ENCODE data around the gene CCDC9B.

CCDC9B gene

DNA sequence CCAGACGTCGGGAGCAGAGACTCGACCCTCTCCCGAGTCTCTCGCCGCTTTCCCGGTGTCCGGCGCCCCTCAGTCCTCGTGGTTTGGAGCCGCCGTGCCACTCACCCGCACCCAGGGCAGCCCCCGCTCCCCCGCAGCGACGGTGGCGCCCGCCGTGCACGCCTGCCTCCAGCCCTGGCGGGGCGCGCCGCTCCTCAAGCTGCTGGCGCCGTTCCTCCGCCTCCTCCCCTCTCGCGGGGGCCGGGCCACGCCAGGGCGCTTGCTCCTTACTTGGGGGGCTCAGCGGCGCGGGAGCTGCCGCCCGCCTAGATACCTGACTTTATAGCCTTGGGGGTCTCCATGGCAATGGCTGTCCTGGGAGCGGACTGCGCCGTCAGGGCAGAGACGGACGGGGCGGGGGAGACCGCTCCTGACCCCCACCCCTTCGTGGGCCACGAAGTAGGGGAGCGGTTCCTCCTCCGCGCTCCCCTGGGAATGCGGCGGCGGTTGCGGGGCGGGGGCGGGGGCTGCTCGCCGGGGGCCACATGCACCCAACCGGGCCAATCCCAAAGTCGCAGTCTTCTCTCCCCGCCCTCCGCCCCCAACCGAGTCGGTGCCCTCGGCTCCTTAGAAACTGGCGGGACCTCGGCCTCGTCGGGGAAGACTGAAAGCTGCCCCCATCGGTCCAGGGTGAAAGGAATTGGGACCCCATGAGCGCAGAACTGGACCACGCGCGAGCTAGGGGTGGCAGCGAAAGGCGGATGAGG lies 57.7 kb downstream of the CCDC9B start, which contains the start of gene ANKRD63:
Gene ANKRD63, minus strand, starts transcription at position 196 of the 746 bp plus-strand sequence. CDS start 478 bp downstream, outside the sequence.
- no peak for DNase-seq (ENCODE audit: low read depth)
- H3K4me3 ChIP-seq (ENCODE audit: control insufficient read depth, low read depth, low read length) = peak within 1 kb of the TSS; percentile 13
- TF ChIP-seq, protein P1, sequence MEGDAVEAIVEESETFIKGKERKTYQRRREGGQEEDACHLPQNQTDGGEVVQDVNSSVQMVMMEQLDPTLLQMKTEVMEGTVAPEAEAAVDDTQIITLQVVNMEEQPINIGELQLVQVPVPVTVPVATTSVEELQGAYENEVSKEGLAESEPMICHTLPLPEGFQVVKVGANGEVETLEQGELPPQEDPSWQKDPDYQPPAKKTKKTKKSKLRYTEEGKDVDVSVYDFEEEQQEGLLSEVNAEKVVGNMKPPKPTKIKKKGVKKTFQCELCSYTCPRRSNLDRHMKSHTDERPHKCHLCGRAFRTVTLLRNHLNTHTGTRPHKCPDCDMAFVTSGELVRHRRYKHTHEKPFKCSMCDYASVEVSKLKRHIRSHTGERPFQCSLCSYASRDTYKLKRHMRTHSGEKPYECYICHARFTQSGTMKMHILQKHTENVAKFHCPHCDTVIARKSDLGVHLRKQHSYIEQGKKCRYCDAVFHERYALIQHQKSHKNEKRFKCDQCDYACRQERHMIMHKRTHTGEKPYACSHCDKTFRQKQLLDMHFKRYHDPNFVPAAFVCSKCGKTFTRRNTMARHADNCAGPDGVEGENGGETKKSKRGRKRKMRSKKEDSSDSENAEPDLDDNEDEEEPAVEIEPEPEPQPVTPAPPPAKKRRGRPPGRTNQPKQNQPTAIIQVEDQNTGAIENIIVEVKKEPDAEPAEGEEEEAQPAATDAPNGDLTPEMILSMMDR (IDR thresholded peaks at IDR 0.05; ENCODE audit: control insufficient read depth, insufficient read depth, low read depth, low read length, missing control alignments) = no peak

DNA sequence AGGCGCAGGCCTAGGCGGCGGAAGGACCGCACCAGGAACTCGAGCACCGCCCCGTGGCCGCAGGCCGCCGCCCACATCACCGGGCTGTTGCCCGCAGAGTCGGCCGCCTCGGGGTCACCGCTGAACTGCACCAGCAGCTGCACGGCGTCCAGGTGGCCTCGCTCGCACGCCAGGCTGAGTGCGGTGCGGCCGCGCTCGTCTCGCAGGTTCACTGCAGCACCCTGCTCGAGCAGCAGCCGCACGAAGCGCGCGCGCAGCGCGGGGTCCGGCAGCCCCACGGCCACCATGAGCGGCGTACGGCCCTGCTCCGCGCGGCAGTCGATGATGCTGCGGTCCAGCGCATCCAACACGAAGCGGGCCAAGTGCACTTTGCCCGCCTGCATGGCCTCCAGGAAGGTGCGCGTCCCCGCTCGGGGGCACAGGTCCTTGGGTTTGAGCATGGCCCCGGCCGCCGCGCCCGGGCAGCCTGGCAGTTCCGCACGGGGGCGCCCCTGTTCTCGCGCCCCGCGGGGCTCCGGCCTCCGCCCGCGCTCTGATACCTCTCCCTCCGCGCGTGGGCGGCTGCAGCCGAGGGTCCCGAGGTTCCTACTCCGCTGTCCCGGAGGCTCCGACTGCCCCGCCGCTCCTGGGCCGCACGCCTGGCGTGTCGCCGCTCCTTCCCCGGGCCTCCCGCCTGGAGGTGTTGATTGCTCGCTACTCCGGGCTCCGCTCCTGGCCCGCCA lies 58.4 kb downstream of the CCDC9B start:
- peak overlapping the region; percentile 13 for H3K4me3 ChIP-seq (ENCODE audit: control insufficient read depth, low read depth, low read length)
- no peak for DNase-seq (ENCODE audit: low read depth)
- TF ChIP-seq, protein P1 (IDR thresholded peaks at IDR 0.05; ENCODE audit: control insufficient read depth, insufficient read depth, low read depth, low read length, missing control alignments) = no peak

DNA sequence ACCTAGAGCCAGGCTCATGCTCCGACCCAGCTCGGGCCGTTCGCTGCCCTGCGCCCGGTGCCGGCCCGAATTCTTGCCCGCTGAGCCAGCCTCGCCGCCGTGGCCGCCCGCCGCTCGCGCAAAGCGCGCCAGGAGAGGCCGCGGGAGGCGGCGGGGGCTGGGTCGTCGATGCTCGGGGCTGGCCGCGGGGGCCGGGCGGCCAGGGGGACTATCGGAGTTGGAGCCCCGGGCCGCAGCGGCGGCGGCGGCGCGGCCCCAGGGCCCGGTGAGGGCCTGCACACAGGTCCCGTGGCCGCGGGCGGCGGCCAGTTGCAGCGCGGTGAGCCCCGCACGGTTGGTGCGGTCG lies 59.0 kb downstream of the CCDC9B start:
- H3K4me3 ChIP-seq (ENCODE audit: control insufficient read depth, low read depth, low read length) = no peak overlapping the region
- TF ChIP-seq, protein P1 (IDR thresholded peaks at IDR 0.05; ENCODE audit: control insufficient read depth, insufficient read depth, low read depth, low read length, missing control alignments) = no peak
- DNase-seq (ENCODE audit: low read depth) = no peak

Data from AG09309 (cell line).